NT2/D1 (cell line): ENCODE data around the gene SP100.
"Not testable (repeated sequence)": the region's sequence is repeated elsewhere in the genome, so short reads cannot be mapped to it uniquely, and the experiment has no call there.

Source experiments
- DNase-seq: peaks from one replicate; pipeline ENCODE4 v3.0.0-alpha.2; 2011; ENCODE audit warnings: low read depth, low spot score
- H3K27me3 ChIP-seq: 2 replicates; pipeline ENCODE4 v1.6.0; 2011; ENCODE audit warnings: mild to moderate bottlenecking; ENCODE audit not compliant: insufficient read length, insufficient read depth
- H3K36me3 ChIP-seq: 2 replicates; pipeline ENCODE4 v1.6.1; 2011; ENCODE audit warnings: mild to moderate bottlenecking, low read length, mixed read lengths; ENCODE audit not compliant: insufficient read depth, insufficient read length
- H3K4me1 ChIP-seq: 2 replicates; pipeline ENCODE4 v1.5.1; 2011; ENCODE audit not compliant: insufficient read depth, insufficient read length
- H3K4me3 ChIP-seq: 2 replicates; pipeline ENCODE4 v1.5.1; 2011; ENCODE audit warnings: low read depth; ENCODE audit not compliant: insufficient read length
- H3K9ac ChIP-seq: 2 replicates; pipeline ENCODE4 v1.6.0; 2011; ENCODE audit warnings: low read depth; ENCODE audit not compliant: insufficient read length
- H3K9me3 ChIP-seq: 2 replicates; pipeline ENCODE4 v1.5.1; 2011; ENCODE audit warnings: mild to moderate bottlenecking, low read length; ENCODE audit not compliant: insufficient read depth
- SUZ12 ChIP-seq: IDR thresholded peaks from 2 replicates; pipeline ENCODE4 v1.6.1; 2011; ENCODE audit not compliant: insufficient read length, insufficient read depth; ENCODE audit errors: extremely low read depth
- YY1 ChIP-seq: IDR thresholded peaks from 2 replicates; pipeline ENCODE4 v1.6.1; 2011; ENCODE audit not compliant: insufficient read length, insufficient read depth
- ZNF274 ChIP-seq: IDR thresholded peaks from 2 replicates; pipeline ENCODE4 v1.6.1; 2011; ENCODE audit warnings: mild to moderate bottlenecking, low read depth, low read length

SP100 gene

DNA sequence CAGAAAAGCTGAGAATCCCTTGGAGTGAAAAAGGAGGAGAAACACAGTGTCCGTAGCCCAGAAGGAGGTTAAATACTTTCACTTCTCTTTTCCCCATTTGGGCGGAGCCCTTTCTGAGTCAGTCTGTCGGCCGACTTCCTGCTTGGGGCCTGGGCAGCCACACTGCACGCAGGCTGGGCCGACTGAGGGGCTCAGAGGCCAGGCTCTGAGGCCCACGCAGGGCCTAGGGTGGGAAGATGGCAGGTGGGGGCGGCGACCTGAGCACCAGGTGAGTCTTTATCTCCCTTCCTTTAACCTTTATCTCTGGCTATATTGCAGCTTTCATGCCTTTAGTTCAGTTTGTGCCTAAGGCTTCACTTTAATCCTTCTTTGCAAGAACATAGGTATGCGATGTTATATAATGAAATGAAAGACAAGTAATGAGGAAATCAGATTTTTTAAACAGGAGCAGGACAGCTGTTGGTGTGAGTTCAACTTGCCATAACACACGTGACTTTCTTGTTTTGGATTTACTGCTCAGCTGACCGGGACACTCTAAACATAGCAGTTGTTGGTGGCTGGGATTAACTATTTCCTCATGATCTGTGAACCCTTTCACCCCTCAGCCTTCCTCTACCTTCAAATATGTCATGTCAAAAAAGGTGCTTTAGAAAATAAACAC, at the start of gene SP100:
Gene SP100 (plus strand): TSS at position 141 of the 661 bp plus-strand sequence. CDS start 96 bp downstream, at position 237.
- Histone ChIP-seq H3K4me1 (peaks cover 1% of the 10 kb centered on the region), H3K9ac (no peak within 1 kb of the TSS), H3K4me3 (no peak within 1 kb of the TSS), H3K36me3 (no peaks in the 10 kb centered on the region), H3K27me3 (peaks cover 28% of the 10 kb centered on the region), H3K9me3 (no peaks in the 10 kb centered on the region)
- no peak for DNase-seq
- TF ChIP-seq SUZ12 (no peak), ZNF274 (no peak), YY1 (no peak)

DNA sequence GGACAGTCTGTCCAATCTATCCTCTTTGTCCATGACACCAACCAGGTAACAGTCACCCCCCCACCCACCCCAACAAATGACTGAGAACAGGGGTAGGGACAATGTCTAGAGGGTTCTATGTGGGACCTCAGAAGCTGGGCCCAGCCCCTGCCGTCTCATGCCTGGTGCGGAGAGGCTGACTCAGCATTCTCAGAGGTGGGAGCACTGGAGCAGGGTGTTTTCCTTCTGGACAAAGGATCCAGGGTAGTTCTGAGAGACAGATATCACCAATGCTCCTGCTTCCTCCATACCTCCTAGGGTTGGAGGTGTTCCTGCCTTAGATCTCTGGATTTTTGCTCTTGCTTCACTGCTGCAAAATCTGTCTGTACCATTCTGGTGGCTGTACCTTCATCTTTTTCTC, 33.9 kb upstream of the SP100 start:
- Histone ChIP-seq H3K9me3 (no peaks in the 10 kb centered on the region), H3K36me3 (peaks cover 10% of the 10 kb centered on the region), H3K27me3 (no peaks in the 10 kb centered on the region), H3K4me1 (no peaks in the 10 kb centered on the region), H3K9ac (no peak overlapping the region), H3K4me3 (no peak overlapping the region)
- TF ChIP-seq ZNF274 = no peak
- TF ChIP-seq YY1 = no peak
- no peak for TF ChIP-seq SUZ12
- DNase-seq = no peak

DNA sequence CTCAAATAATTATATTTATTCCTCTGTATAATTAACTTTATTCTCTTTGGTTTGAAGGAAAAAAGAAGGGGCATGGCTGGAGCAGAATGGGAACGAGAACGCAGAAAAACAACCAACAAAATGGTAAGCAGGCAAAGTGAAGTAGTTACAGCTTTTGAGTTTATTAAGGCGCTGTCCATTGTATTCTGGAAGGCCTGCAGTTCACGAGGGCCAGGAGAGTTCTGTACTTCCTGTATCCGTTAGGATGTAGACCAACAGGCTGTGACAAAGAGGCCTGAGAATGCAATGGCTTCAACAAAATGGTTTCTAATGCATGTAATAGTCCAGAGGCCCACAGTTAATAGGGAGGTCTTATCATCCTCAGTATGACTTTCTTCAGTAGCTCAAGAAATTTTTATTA, 32.5 kb upstream of the SP100 start:
- no peak for DNase-seq
- TF ChIP-seq SUZ12 (no peak), ZNF274 (no peak), YY1 (no peak)
- H3K9ac ChIP-seq = no peak overlapping the region
- no peaks in the 10 kb centered on the region for H3K4me1 ChIP-seq
- H3K4me3 ChIP-seq = no peak overlapping the region
- peaks cover 10% of the 10 kb centered on the region for H3K36me3 ChIP-seq
- H3K9me3 ChIP-seq = no peaks in the 10 kb centered on the region
- no peaks in the 10 kb centered on the region for H3K27me3 ChIP-seq

DNA sequence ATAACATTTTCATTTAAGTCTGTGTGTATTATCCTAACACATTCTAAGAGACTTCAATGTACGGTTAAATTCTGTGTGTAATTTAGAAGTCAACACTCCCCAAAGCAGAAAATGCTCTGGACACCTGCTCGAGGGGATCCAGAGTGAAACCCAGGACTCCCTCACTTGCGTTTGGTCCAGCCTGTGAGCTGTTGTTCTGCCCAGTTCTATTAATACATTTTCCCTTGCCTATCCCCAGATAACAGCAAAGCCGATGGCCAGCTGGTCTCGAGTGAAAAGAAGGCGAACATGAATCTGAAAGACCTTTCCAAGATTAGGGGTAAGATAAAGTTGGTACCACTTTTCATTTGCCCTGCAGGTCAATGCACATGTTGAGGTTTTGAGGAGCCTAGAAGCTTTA, 31.0 kb upstream of the SP100 start:
- H3K9me3 ChIP-seq = no peaks in the 10 kb centered on the region
- no peak overlapping the region for H3K9ac ChIP-seq
- DNase-seq = no peak
- peaks cover 22% of the 10 kb centered on the region for H3K36me3 ChIP-seq
- no peaks in the 10 kb centered on the region for H3K27me3 ChIP-seq
- no peak overlapping the region for H3K4me3 ChIP-seq
- no peaks in the 10 kb centered on the region for H3K4me1 ChIP-seq
- TF ChIP-seq YY1 (no peak), SUZ12 (no peak), ZNF274 (no peak)

DNA sequence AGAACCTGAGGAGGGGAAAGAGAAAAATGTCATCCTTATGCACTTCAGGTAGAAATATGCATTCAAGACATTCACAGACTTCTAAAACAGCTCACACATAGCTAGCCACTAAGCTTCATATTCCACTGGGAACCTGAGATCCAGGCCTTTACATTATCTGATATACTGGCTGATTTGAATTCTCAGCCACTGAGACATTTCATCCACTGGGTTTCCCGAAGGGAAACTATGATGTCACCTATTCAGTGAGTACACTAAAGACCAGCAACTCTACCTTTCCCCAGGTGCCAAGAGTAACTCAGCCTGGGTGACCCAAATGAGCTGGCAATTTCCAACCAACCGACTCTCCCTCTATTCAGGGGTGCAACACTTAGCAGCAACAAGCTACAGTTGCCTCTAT, 21.7 kb upstream of the SP100 start:
- peaks cover 29% of the 10 kb centered on the region for H3K36me3 ChIP-seq
- no peak for DNase-seq
- peaks cover 6% of the 10 kb centered on the region; the same call in 1 of the 2 replicates for H3K9me3 ChIP-seq
- H3K27me3 ChIP-seq = no peaks in the 10 kb centered on the region
- no peak overlapping the region for H3K9ac ChIP-seq
- TF ChIP-seq ZNF274 (no peak), YY1 (no peak), SUZ12 (no peak)
- H3K4me3 ChIP-seq = no peak overlapping the region
- H3K4me1 ChIP-seq = no peaks in the 10 kb centered on the region

DNA sequence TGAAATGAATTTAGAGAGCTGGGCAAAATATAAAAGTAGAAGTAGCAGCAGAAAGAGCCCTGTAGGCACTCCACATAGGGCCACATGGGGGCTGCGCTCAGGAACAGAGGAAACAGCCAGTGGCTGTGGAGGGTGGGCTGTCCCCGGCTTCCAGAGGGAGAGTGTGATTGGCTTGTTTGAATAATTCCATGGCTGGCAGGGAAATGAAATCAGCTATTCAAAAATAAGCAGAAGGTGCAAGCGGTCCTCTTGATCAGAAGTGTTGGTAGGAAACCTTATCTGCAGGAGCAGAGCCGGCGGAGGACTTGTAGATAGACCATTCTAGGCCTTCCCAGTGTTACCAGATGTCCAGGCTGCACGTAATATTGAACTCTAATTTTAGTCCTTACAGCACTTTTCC, 17.3 kb upstream of the SP100 start:
- DNase-seq, H3K9me3 ChIP-seq, H3K4me3 ChIP-seq, H3K27me3 ChIP-seq, H3K4me1 ChIP-seq, H3K9ac ChIP-seq: not testable (repeated sequence)
- H3K36me3 ChIP-seq = peaks cover 17% of the 10 kb centered on the region

DNA sequence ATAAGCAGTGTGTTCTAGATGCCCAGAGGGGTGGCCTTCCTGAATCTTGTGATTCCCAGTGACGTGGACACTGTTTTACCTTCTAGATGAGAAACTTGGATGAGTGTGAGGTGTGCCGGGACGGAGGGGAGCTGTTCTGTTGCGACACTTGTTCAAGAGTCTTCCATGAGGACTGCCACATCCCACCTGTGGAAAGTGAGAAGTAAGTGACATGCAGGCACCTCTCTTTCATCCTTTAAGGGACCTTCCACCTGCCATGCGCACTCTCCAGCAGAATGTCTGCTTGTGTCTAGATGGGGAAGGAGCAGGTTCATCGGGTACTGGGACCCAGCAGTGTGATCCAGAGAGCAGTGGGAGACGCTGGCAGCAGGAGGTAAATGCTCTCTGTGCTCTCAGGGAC, 16.0 kb upstream of the SP100 start:
- Histone ChIP-seq H3K4me1 (no peaks in the 10 kb centered on the region), H3K4me3 (no peak overlapping the region), H3K9me3 (peaks cover 6% of the 10 kb centered on the region; the same call in 1 of the 2 replicates), H3K9ac (no peak overlapping the region), H3K36me3 (peaks cover 21% of the 10 kb centered on the region), H3K27me3 (no peaks in the 10 kb centered on the region)
- TF ChIP-seq YY1 (no peak), ZNF274 (no peak), SUZ12 (no peak)
- DNase-seq = no peak

DNA sequence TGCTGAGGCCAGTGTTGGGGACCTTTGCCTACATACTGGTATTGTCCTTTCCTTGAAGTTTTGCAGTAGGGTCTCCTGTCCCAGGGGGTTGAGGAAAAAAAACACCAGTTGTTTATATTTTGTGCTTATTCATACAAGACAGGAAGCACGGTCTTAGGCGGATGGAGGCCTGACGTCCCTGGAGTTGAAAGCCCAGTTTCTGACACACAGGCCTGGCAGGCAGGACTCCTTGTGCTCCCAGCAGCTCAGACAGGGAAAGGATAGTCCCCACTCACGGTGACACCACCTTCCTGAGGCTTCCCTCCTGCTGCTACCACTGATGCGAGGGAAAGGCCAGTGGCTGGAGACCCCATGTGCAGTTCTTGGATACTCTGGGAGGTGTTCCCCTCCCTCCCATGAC, 15.5 kb upstream of the SP100 start:
- no peak for TF ChIP-seq SUZ12
- no peak for TF ChIP-seq ZNF274
- no peak for TF ChIP-seq YY1
- Histone ChIP-seq H3K36me3 (peaks cover 25% of the 10 kb centered on the region), H3K4me3 (no peak overlapping the region), H3K27me3 (no peaks in the 10 kb centered on the region), H3K9ac (no peak overlapping the region), H3K9me3 (peaks cover 6% of the 10 kb centered on the region; the same call in 1 of the 2 replicates), H3K4me1 (no peaks in the 10 kb centered on the region)
- no peak for DNase-seq

DNA sequence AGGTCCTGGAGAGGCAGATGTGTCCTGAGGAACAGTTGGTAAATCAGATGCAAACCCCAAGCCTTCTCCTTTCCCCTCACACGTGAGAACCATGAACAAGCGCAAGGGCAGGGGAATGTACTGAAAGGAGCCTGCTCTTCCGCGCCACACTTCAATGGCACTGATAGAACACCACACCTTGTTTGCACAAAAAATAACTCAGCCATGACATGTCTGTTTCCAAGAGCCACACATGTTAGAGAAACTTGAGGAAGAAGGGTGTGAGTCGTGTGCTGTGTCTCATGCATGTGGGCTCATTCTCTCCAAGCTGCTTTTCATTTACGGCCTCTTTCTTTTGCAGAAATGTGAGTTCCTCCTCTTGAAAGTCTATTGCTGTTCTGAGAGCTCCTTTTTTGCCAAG, 15.0 kb upstream of the SP100 start:
- not testable (repeated sequence) for H3K9ac ChIP-seq, H3K9me3 ChIP-seq, DNase-seq, H3K27me3 ChIP-seq, H3K4me1 ChIP-seq, H3K4me3 ChIP-seq
- H3K36me3 ChIP-seq = peaks cover 25% of the 10 kb centered on the region
